ENCODE results near the gene ACP3. TPM values are rescaled to one million over a fixed set of nuclear protein-coding genes. Genes with fewer than 3 reads are reported as not detected.

Gene ACP3, protein sequence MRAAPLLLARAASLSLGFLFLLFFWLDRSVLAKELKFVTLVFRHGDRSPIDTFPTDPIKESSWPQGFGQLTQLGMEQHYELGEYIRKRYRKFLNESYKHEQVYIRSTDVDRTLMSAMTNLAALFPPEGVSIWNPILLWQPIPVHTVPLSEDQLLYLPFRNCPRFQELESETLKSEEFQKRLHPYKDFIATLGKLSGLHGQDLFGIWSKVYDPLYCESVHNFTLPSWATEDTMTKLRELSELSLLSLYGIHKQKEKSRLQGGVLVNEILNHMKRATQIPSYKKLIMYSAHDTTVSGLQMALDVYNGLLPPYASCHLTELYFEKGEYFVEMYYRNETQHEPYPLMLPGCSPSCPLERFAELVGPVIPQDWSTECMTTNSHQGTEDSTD
- 10 to 100 TPM in 1 of 7 donors, 1 to 10 TPM in 5, under 1 TPM in 1; 0.33 to 11.3 (median 2.5) TPM for total RNA-seq
- 1 to 10 TPM; 1.1 to 8.5 TPM for polyA plus RNA-seq
- long read RNA-seq, donor 1, partial matches to known transcripts = 0 of 3 reads
- long read RNA-seq, donor 1, other reads (novel, unspliced or antisense) = 0 of 3 reads
- long read RNA-seq, donor 2, partial matches to known transcripts = 0 of 3 reads
- long read RNA-seq, donor 2, other reads (novel, unspliced or antisense) = 0 of 3 reads
- long read RNA-seq, donor 3, partial matches to known transcripts = 0 of 9 reads
- long read RNA-seq, donor 3, other reads (novel, unspliced or antisense) = 3 of 9 reads

DNA sequence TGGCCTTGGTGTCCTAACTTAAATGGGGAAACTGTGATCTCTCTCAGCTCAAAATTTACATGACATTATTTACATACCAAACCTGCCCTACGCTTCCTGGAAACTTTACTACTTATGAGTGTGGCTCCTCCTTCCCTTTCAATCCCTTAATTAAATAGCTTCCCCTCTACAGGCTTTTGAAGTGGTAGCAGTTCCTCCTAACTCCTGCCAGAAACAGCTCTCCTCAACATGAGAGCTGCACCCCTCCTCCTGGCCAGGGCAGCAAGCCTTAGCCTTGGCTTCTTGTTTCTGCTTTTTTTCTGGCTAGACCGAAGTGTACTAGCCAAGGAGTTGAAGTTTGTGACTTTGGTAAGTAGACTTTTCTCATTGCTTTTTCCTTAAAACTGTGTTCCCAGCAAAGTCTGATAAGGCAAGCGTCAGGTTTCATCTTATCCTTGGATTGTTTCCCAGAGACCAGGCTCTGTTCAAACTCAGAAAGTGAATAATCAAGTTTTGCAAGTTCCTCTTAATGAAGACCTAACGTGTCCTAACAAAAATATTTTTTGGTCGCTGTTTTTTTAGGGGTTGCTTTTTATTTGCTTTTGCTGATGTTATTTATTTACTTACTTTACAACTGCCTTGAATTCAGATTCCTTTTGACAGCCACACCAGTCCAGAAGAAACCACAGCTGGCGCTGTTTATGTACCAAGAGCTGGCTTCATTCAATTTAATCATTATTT, at the start of gene ACP3:
Gene ACP3 (plus strand): TSS at position 179 of the 720 bp plus-strand sequence. CDS start 50 bp downstream, at position 229.
- 2 to 4% (median 3%) methylated on average over 6 of the region's 6 CpGs for WGBS, 3 donors
- intact Hi-C loops (cut with DNase I) = no loop called here
- Histone ChIP-seq H3K4me3 (no peak within 1 kb of the TSS), H3K27ac (peak within 1 kb of the TSS in 1 of 2 donors; percentile 80), H3K27me3 (no peaks in the 10 kb centered on the region), H3K9me3 (no peaks in the 10 kb centered on the region), H3K36me3 (no peaks in the 10 kb centered on the region), H3K4me1 (ENCODE audit: insufficient read depth) (peaks cover 4% of the 10 kb centered on the region)
- peak; percentile 71 to 83 (median 74) for DNase-seq
- TF ChIP-seq POLR2A (IDR thresholded peaks at IDR 0.05) (no peak), EP300 (IDR thresholded peaks at IDR 0.05) (no peak)
- TF ChIP-seq, protein P1, sequence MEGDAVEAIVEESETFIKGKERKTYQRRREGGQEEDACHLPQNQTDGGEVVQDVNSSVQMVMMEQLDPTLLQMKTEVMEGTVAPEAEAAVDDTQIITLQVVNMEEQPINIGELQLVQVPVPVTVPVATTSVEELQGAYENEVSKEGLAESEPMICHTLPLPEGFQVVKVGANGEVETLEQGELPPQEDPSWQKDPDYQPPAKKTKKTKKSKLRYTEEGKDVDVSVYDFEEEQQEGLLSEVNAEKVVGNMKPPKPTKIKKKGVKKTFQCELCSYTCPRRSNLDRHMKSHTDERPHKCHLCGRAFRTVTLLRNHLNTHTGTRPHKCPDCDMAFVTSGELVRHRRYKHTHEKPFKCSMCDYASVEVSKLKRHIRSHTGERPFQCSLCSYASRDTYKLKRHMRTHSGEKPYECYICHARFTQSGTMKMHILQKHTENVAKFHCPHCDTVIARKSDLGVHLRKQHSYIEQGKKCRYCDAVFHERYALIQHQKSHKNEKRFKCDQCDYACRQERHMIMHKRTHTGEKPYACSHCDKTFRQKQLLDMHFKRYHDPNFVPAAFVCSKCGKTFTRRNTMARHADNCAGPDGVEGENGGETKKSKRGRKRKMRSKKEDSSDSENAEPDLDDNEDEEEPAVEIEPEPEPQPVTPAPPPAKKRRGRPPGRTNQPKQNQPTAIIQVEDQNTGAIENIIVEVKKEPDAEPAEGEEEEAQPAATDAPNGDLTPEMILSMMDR (IDR thresholded peaks at IDR 0.05) = no peak

DNA sequence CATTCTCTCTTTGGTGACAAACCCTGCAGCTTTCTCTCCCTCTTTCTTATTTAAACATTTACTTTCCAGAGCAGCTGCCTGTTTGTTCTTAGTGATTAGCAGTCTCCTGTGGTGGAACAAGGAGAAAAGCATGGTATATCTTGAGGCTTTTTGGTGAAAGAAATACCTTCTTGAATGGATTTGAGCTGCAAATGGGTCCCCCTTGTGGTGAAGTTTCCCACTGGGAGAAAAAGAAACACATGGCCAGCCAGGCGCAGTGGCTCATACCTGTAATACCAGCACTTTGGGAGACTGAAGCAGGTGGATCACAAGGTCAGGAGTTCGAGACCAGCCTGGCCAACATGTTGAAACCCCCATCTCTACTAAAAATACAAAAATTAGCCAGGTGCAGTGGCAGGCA, 48.3 kb upstream of the ACP3 start:
- Histone ChIP-seq H3K27ac (no peak overlapping the region), H3K36me3 (no peaks in the 10 kb centered on the region), H3K9me3 (no peaks in the 10 kb centered on the region), H3K4me1 (ENCODE audit: insufficient read depth) (no peaks in the 10 kb centered on the region), H3K27me3 (no peaks in the 10 kb centered on the region), H3K4me3 (no peak overlapping the region)
- 73 to 86% (median 84%) methylated on average over 2 of the region's 2 CpGs for WGBS, 3 donors
- no peak for DNase-seq
- no peak for TF ChIP-seq POLR2A (IDR thresholded peaks at IDR 0.05)
- TF ChIP-seq EP300 (IDR thresholded peaks at IDR 0.05) = no peak
- TF ChIP-seq, protein P1 (IDR thresholded peaks at IDR 0.05) = no peak
- intact Hi-C loops (cut with DNase I) = no loop called here

DNA sequence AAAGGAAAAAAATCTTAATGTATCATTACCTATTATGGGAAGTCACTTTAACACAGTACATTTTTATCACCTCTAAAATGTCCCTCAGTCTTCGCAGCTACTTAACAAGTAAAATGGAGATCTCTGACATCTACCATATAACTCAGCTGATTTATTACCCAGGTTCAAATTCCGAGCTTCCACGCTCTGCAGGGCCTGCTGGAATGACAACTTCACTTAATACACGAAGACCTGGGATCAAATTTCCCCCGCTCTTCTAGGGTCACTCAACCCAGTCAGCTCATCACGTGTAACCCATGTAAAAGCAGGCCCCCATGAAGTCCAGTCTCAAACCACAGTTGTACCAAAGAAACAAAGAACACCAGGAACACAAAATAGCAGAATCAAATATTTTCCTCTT, 44.2 kb upstream of the ACP3 start:
- Histone ChIP-seq H3K27me3 (no peaks in the 10 kb centered on the region), H3K4me1 (ENCODE audit: insufficient read depth) (no peaks in the 10 kb centered on the region), H3K4me3 (no peak overlapping the region), H3K27ac (no peak overlapping the region), H3K9me3 (no peaks in the 10 kb centered on the region), H3K36me3 (no peaks in the 10 kb centered on the region)
- intact Hi-C loops (cut with DNase I) = no loop called here
- TF ChIP-seq, protein P1 (IDR thresholded peaks at IDR 0.05) = no peak
- TF ChIP-seq POLR2A (IDR thresholded peaks at IDR 0.05) = no peak
- no peak for TF ChIP-seq EP300 (IDR thresholded peaks at IDR 0.05)
- WGBS, 3 donors = 57 to 63% (median 57%) methylated on average over 6 of the region's 6 CpGs
- DNase-seq = no peak

DNA sequence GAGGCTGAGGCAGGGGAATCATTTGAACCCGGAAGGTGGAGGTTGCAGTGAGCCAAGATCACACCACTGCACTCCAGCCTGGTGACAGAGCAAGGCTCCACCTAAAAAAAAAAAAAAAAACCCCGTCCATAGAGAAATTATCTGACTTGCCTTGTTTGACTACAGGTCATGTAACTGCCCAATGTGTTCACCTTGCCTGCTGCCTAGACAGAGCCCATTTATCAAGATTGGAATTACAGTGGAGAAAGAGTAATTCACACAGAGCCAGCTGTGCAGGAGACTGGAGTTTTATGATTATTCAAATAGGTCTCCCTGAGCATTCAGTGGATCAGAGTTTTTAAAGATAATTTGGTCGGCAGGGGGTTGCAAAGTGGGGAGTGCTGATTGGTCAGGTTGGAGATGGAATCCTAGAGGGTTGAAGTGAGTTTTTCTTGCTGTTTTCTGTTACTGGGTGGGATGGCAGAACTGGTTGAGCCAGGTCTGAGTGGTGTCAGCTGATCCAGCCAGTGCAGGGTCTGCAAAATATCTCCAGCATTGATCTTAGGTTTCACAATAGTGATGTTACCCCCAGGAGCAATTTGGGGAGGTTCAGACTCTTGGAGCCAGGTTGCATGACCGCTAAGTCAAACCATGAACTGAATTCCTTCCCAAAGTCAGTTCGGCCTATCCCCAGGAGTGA, 40.8 kb upstream of the ACP3 start:
- Histone ChIP-seq H3K27ac (no peak overlapping the region), H3K27me3 (no peaks in the 10 kb centered on the region), H3K4me3 (no peak overlapping the region), H3K9me3 (no peaks in the 10 kb centered on the region), H3K36me3 (no peaks in the 10 kb centered on the region), H3K4me1 (ENCODE audit: insufficient read depth) (no peaks in the 10 kb centered on the region)
- intact Hi-C loops (cut with DNase I) = no loop called here
- no peak for DNase-seq
- 85 to 96% (median 93%) methylated on average over 5 of the region's 5 CpGs for WGBS, 3 donors
- no peak for TF ChIP-seq EP300 (IDR thresholded peaks at IDR 0.05)
- no peak for TF ChIP-seq POLR2A (IDR thresholded peaks at IDR 0.05)
- TF ChIP-seq, protein P1 (IDR thresholded peaks at IDR 0.05) = no peak

All from ovary (tissue), 10 donors.